Measurements from ENCODE around the gene FZD4.

- TF ChIP-seq, protein P1, sequence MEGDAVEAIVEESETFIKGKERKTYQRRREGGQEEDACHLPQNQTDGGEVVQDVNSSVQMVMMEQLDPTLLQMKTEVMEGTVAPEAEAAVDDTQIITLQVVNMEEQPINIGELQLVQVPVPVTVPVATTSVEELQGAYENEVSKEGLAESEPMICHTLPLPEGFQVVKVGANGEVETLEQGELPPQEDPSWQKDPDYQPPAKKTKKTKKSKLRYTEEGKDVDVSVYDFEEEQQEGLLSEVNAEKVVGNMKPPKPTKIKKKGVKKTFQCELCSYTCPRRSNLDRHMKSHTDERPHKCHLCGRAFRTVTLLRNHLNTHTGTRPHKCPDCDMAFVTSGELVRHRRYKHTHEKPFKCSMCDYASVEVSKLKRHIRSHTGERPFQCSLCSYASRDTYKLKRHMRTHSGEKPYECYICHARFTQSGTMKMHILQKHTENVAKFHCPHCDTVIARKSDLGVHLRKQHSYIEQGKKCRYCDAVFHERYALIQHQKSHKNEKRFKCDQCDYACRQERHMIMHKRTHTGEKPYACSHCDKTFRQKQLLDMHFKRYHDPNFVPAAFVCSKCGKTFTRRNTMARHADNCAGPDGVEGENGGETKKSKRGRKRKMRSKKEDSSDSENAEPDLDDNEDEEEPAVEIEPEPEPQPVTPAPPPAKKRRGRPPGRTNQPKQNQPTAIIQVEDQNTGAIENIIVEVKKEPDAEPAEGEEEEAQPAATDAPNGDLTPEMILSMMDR (IDR thresholded peaks at IDR 0.05) = no peak
- TF ChIP-seq POLR2AphosphoS5 (IDR thresholded peaks at IDR 0.05) = no peak
Observed at GRCh38 chr11:86972734-86973133, 17.5 kb upstream of the FZD4 start.

All from prostate gland (tissue), 2 donors.